ENCODE measurements around the gene GALNT10. TPM values are rescaled to one million over a fixed set of nuclear protein-coding genes. Genes with fewer than 3 reads are reported as not detected.

Gene GALNT10
- total RNA-seq, 1 experiment from 2014 or later: 51.5 TPM

DNA sequence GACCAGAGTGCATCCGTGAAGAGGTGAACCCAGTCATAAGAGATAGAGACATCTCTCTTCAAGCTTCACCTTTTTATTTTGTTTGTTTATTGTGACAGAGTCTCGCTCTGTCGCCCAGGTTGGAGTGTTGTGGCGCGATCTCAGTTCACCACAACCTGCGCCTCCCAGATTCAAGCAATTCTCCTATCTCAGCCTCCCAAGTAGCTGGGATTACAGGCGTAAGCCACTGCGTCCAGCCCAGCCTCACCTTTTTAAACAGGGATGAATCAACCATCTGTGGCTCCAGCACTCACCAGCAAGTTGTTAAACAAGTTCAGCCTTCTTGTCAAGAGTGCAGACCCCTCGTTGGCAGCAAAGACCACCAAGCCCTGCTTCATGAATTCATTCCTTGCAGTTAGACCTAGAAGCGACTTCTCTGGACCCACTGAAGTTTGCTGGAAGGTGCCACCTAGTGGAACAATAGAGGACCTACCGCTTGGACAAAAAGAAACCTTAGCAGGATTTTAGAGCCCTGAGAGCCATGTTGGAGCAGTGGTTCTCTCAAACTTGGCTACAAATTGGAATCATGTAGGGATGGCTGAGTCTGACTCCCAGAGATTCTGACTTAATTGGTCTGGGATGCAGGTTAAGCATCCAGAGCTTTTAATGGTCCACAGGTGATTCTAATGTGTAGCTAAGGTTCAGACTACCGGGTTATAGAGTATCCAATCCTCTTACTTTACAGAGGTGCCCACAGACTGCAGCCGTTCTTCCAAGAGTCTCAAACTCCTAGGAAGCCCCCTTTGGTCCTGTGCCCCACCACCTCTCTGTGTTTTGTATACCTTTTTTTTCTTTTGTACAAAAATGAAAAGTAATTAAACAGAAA is 10.5 kb upstream of the GALNT10 start:
- DNase-seq (ENCODE audit: low read depth): peak; percentile 60

DNA sequence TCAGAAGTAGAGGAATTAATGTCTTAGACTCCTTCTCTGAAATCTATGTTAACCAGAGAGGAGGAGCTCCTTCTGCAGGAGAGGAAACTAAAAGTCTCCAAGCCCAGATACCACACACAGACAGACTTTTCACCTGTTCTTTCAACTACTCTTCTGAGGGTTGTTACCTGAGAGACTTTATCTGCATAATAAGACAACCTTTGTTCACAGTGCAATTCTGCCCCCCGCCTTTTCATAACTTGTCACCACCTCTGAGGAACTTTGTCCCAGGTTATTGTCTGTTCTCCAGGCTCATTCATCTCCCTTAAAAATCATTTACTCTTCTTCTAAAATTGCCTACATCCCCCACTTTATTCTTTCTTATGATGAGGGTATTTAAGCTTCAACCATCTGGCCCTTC is 9.4 kb upstream of the GALNT10 start:
- no peak for DNase-seq (ENCODE audit: low read depth)

DNA sequence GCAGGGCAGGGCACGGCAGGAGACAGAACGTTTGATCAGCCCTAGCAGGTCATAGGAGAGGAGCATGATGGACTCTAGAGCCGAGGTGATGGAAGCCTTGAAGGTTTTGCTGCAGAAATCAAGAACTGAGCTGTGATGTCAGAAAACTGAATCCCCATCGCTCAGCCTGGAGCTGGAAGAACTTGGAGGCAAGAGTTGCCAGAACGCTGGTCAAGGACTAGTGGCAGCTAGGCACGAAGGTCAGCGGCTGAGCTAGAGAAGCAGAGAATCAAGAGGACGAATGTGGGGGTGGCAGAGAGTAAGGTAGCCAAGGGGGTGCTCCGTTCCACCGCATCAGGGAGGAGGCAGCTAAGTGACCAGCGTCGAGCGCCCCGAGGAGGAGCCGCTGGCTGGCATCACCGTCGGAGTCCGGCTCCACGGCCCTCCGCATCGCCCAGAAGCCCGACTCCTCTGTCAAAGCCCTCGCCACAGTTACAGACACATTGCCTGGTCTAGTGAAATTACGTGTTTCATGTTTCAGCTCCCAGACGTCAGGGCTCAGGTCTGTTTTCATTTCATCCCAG is 1.2 kb upstream of the GALNT10 start:
- DNase-seq (ENCODE audit: low read depth): no peak

DNA sequence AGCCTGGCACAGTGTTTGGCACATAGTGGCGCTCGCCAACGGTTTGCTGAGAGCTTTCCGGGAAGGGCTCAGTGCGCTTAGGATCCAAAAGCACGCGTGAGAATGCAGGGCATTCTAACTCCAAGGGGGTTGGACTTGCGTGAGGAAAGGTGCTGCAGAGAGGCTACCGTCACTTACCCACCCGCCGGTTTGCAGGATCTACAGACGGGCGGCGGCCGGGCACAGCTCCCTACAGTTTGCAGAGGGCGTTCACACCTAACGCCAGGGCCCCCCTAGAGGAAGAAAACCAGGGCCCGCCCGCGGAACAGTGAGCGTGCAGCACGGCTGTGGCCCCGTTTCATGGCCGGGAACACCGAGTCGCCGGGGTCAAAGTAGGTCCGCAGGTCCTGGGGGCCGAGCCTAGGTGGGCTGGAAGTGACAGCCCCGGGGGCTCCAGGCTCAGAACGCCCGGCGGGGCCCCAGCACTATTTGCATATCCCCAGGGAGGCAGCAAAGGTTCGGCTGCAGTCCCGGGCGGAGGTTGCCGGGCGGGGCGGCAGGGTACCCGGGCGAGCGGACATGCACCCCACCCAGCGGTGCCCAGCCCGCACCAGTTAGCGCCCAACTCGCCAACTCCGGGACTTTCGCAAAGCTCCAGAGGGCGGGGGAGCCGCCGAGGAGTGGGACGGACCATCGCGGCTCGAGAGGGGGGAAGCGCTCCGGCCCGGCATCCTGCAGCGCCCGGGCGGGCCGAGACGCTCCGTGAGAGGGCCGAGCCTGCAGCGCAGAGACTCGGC is 526 bp upstream of the GALNT10 start:
- DNase-seq (ENCODE audit: low read depth): peak; percentile 72

DNA sequence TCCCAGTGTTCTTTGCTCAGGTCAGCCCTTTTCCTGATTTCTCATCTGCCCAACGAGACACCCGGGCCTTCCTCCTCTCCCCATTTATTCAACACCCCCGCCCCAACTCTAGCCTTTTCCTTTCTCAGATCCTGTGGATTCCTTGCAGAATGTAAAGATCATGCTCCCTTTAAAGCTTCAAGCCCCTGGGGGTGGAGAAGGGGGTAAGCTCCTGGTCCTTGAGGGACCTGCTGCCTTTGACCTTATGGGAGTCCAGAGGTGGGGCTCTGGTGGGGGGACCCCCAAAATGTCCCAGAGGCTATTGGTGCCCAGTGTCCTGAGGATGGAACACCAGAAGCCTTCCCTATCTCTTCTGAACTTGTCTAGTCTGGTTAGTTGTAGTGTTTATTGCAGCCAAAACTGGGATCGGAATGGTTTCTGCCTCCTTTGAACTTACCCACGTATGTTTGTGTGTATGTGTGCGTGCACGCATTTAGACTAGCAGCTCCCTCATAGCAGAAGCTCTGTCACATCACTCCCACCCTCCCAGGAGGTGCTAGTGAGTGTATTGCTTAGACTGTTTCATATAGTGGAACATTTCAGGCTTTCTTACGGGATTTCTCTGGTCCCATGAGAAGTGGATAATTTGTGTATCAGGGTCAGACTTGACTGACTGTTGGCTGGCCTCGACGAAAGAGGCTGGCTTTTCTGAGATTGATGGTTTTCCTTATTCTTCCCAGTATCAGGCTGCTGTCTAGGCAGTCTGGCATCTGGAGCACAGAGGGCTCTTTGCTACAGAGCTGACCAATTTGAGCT is 1.1 kb downstream of the GALNT10 start:
- DNase-seq (ENCODE audit: low read depth): no peak

DNA sequence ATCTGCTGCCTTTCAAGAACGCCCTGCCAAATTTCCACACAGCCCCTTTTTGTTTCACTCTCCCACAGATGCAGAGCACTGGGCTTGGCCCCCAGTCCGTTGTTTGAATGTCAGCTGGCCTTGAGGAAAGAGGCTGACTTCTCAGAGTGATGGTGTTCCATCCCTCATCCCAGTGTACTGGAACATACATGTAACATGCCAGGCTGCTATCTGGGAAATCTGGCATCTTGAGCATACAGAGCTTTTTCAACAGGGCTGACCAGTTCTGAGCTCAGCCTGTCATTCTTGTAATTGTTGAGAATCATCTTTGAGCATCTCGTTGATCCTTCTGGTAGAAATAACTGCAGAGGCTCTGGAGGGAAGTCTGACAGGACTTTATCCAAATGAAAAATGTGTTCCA is 2.8 kb downstream of the GALNT10 start:
- no peak for DNase-seq (ENCODE audit: low read depth)

DNA sequence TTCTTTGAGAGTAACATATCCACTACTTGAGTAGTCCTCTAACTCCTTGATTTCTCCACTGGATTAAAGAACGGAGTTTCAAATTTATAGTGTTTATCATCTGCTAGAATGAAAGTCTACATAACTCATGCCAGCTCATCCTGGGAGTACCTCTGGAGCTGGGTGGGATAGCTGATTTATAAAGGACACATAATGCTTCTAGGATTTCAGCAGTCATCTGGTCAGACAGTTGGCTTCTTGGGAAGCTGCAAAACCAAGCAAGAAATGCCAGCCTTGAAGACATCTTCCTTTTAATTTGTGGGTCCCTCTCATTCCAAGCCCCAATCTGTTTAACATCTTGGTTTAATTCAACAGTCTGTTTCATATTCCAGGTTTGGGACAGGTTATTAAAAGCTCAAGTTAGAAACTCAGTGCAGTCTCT is 3.2 kb downstream of the GALNT10 start:
- DNase-seq (ENCODE audit: low read depth): no peak

DNA sequence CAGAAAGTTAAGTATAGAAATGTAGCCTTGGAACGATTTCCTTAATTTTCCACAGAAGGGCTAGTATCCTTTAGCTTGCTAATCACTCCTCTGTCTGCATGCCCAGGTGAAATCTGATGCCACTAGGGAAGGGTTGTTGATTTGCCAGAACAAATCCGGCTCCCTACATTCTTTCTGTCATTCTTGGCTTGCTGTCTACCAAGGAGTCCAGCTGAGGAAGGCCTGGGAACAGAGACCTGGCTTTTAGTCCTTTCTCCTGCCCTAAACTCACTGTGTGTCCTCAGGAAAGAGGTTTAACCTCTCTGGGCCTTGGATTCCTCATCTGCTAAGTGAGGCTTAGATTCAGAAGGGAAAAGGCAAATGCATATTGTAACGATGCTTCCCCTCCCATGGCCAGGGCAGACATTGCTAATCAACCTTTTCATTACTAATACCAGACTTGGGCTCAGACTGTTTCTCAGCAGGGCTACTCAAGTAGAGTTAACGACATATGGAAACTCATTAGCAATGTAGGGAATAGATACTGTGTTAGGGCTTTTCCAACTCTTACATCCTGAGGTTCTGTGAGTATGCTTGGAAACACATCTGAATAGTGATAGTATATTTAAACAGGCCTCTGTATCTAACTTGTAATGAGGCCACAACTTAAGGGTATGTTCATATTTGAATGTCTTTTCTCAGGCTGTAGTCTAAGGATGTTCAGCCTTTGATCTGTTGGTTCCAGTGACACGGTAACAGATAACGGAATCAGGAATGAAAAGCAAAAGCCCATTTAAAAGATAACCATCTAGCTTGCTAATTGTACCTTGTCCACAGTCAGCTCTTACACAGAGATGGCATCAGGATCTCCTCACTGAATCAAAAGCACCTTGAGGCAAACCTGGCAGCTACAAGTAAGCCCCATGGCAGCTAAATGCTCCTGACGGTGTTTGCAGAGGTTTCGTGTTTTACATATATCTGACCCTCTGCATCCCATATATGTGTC is 4.1 kb downstream of the GALNT10 start:
- DNase-seq (ENCODE audit: low read depth): no peak

DNA sequence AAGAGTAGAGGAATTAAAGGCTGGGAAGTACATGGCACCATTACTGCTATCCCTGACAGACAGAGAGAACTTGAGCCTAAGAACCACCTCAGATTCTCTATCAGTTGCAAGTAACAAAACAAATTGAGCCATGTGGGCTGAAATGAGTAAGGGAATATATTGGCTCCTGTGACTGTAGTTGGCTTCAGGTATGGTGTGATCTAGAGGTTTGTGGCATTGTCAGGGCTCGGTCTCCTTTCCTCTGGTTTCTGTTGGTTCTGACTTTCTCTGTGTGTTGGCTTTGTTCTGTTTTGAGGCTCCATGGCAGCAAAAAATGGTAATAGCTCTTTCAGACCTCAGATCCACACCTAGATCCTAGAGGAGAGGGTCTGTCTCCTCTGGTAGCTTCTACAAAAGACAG is 5.7 kb downstream of the GALNT10 start:
- DNase-seq (ENCODE audit: low read depth): no peak

DNA sequence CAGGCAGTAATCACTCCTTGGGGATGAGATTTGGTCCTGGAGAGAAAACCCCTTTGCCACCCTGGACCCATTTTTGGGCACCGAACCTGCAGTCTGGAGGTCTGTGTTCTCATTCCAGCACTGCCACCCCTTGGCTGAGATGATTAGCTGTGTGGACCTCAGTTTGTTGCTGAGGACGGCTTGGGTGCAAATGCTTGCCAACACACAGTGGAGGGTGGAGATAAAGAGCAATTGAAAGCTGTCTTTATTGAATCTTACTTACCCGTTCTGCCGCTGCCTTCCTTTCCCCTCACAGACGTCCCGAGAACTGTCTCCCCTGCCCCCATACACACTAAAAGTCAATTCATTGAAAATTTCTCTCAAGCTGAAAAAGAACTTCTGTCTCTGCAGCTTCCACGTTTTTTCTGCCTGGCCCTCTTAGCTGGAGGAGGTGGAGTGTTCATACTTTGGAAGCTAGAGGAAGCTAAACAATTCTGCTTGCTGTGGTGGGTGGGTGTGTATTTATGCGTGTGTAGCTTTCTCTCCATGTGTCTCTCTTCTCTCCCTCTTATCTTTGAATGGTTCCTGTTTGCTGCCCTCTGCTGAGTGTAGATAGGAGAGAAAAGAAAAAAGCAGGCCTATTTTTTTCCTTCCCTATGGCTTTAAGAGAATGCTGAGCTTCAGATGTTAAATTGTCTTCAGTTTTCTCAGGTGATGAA is 6.6 kb downstream of the GALNT10 start:
- peak; percentile 39 for DNase-seq (ENCODE audit: low read depth)

DNA sequence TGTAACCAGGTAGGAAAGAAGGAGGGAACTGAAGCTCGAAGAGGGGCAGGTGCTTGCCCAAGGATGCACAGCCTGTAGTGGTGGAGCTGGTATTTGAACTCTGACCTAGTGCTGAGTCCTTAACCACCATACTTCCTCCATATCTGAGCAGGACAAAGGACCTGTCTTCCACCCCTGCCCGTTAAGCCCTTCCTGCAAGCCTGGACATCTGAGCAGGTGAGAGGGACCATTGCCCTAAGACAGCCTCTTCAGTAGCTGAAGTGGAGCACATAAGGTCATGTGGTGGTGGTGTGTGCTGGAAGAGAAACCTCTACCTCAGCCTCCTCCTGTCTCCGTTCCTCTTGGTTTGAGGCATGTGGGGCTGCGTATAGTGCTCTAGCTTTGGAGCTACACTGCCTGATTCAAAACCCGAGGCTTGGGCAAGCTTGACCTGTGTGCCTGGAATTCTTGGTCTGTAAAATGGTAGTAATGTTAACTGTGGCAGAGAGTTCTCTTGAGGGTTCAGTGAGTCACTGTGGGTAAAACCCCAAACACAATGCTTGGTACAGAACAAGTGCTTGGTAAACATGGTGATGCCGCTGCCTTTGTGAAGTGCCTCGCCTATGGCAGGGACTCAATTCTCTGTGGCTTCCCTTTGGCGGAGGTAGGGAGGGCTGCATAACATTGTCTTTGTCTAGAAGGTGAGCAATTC is 7.4 kb downstream of the GALNT10 start:
- DNase-seq (ENCODE audit: low read depth): peak; percentile 97

DNA sequence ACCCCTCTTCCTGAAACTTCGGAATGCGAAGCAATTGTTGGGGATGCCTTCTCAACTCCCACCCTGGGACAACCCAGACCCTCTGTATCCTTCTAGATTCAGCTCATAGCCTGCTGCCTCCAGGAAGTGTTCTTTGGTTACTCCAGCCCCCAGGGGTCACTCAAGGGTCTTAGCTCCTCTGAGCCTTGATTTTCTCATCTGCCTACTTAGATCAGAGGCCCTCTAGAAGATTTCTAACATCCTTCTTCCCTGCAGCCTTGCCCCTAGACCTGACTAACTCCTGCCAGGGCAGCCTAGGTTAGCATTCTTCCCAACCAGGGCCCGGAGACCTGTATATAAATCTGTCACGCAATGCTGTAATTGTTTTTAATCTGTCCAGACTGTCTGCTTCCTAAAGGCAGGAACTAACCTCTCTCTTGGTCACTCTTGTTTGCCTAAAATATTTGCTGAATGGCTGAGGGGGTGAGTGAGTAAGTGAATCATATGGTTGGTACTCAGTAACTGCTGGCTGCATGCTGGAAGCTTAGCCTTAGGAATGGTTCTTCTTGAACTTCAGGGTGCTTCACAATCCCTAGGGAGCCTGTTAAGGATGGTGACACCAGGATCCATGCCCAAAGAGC is 8.2 kb downstream of the GALNT10 start:
- peak; percentile 80 for DNase-seq (ENCODE audit: low read depth)

DNA sequence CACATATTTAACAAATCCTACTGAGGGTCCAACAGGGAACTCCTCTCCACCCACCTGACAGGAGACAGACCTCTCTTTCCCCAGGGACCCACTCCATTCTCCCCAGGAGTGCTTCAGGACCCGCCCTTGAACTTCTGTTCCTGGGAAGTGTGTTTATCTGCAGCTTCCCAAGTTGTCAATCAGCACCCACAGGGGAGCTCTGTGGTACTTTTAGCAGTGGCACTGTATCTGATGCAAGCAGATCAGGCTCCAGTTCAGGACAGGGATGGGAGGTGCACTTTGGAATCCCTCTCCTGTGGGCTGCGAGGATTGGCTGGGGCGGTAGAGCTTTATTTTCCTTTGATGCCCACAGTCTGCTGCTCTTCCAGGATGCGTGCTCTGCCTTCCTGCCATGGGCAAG is 8.7 kb downstream of the GALNT10 start:
- no peak for DNase-seq (ENCODE audit: low read depth)

DNA sequence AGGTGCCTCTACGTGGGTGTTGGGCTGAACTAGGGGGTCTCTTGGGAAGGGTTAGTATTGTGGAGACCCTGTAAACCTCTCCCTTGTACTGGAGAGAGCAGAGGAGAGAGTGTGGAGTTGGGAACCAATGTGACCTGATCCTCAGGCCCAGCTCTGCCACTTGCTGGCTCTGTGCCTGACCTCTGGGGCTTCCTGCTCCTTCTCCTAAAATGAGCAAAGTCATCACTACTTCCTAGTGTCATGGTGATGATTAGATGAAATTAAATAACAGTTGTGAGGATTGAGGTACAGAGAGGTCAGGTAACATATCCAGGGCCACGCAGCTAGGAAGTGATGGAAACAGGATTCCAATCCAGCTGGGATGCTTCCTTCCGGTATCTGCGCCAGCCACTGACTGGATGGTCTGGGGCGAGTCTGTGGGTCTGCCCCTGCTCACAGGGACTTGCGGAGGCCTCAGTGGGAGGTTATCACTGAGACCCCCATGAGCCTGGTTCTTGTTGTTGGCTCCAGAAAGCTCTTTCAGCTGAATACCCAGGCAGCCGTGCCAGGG is 9.2 kb downstream of the GALNT10 start:
- no peak for DNase-seq (ENCODE audit: low read depth)

DNA sequence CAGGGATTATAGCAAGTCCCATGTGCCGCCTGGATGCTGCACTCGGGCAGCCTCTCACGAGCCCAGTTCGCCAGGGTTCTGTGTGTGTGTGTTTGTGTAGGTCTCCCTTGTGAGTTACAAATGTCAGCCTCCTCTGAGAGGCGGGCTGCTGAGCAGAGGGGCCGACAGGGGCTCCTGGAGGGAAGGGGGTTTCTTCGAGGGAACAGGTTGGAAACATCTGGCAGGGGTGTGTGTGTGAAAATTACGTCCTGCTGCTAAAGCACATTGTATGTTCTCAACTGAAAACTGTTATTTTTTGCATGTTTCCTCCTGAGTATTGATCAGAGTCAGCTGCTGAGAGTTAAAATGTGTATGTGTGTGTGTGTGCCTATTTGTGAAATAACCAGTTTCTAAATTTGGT is 9.7 kb downstream of the GALNT10 start:
- DNase-seq (ENCODE audit: low read depth): no peak

DNA sequence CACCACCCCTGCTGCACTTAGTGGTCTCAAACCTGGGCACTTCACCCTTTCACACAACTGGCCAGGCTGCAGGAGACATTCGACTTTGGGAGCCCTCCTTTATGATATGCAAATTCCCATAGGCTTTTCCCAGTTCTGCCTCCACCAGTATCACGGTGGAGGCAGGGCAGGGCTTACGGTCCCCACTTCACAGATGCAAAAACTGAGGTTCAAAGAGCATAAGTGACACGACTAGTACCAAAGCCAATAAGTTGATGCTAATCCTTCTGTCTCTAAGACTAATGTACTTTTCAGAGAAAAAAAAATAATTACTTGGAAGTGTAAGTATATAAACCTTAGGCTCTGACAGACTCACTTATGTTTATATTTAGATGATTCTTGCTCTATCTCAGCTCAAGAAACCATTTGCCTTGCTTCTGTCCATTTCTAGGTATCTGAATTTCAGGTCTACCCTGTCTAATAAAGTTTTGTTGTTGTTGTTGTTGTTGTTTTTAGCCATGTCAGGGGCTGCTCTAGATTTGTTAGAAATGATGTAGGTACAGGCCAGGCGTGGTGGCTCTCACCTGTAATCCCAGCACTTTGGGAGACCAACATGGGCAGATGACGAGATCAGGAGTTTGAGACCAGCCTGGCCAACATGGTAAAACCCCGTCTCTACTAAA is 10.7 kb downstream of the GALNT10 start:
- no peak for DNase-seq (ENCODE audit: low read depth)

DNA sequence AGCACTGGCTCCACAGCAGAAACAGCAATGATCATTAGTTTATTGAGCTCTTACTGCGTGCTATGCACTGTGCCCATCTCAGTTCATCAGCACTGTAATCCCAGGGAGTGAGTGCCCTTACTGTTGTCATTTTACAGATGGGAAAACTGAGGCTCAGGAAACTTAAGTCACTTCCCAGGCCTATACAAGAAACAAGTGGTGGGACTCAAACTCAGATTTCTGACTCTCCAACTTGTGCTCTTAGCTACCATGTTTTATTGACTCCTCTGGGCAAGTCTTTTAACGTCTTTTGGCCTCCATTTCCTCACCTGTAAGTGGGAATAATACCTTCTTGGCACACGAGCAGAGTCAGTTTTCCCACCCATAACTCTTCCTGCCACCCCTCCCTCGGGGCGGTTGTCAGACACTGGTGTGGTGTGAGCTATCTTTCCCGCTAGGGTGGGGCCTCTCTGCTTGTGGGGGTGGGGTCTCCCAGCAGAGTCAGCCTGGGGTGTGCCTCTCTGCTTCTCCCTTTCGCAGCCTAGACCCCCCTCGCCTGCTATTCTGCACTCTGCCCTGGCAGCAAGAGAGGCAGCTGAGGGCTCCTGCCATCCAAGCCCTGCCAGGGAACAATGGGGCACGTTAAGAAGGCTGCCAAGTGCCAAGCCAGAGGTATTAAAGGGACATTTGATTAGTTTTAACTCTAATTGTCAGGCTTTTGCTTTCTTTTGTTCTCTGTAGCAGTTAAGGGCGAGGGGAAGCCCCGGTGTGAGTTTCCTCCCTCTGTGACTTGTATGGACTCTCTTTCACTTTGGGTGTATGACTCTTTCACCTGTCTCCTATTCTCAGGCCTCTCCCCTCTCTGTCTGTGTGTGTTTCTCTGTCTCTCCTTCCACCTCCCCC is 12.1 kb downstream of the GALNT10 start:
- no peak for DNase-seq (ENCODE audit: low read depth)
